Measurements from ENCODE around the gene NSFL1C. TPM values are rescaled to one million over a fixed set of nuclear protein-coding genes. Genes with fewer than 3 reads are reported as not detected.

Gene NSFL1C
- total and polyA plus RNA-seq, 9 of the 15 experiments (the other 6 are each of a cell fraction or from before 2014, with no cell fraction given): 20.8 to 119 (median 47.0) TPM

GRCh38 chr20:1469925-1470571 is 3.4 kb upstream of the NSFL1C start (continued):
- TF ChIP-seq, protein P1, sequence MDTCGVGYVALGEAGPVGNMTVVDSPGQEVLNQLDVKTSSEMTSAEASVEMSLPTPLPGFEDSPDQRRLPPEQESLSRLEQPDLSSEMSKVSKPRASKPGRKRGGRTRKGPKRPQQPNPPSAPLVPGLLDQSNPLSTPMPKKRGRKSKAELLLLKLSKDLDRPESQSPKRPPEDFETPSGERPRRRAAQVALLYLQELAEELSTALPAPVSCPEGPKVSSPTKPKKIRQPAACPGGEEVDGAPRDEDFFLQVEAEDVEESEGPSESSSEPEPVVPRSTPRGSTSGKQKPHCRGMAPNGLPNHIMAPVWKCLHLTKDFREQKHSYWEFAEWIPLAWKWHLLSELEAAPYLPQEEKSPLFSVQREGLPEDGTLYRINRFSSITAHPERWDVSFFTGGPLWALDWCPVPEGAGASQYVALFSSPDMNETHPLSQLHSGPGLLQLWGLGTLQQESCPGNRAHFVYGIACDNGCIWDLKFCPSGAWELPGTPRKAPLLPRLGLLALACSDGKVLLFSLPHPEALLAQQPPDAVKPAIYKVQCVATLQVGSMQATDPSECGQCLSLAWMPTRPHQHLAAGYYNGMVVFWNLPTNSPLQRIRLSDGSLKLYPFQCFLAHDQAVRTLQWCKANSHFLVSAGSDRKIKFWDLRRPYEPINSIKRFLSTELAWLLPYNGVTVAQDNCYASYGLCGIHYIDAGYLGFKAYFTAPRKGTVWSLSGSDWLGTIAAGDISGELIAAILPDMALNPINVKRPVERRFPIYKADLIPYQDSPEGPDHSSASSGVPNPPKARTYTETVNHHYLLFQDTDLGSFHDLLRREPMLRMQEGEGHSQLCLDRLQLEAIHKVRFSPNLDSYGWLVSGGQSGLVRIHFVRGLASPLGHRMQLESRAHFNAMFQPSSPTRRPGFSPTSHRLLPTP (IDR thresholded peaks at IDR 0.05; ENCODE audit: borderline replicate concordance, extremely low read depth, insufficient read length): no peak
- TF ChIP-seq U2AF2 (optimal IDR thresholded peaks at IDR 0.05; ENCODE audit: low read depth, low read length) (no peak), ATF1 (CRISPR knock-in tag; IDR thresholded peaks at IDR 0.05) (no peak), ATF1 (tag; IDR thresholded peaks at IDR 0.05) (no peak), ZNF717 (CRISPR knock-in tag; IDR thresholded peaks at IDR 0.05) (no peak), HMBOX1 (IDR thresholded peaks at IDR 0.05) (peak; percentile 59; the same call in 1 of the 2 replicates), EP400 (IDR thresholded peaks at IDR 0.05) (peak; percentile 21; the same call in 1 of the 2 replicates), ZNF175 (CRISPR knock-in tag; IDR thresholded peaks at IDR 0.05; ENCODE audit: low read depth) (no peak), RAD21 (CRISPR knock-in tag; conservative IDR thresholded peaks at IDR 0.05 in 1 of 2, IDR thresholded peaks at IDR 0.05 in 1 of 2) (peak; percentile 76 to 82), SREBF2 (CRISPR knock-in tag; IDR thresholded peaks at IDR 0.05) (no peak), CSDE1 (IDR thresholded peaks at IDR 0.05) (no peak)
- TF ChIP-seq, protein P2, sequence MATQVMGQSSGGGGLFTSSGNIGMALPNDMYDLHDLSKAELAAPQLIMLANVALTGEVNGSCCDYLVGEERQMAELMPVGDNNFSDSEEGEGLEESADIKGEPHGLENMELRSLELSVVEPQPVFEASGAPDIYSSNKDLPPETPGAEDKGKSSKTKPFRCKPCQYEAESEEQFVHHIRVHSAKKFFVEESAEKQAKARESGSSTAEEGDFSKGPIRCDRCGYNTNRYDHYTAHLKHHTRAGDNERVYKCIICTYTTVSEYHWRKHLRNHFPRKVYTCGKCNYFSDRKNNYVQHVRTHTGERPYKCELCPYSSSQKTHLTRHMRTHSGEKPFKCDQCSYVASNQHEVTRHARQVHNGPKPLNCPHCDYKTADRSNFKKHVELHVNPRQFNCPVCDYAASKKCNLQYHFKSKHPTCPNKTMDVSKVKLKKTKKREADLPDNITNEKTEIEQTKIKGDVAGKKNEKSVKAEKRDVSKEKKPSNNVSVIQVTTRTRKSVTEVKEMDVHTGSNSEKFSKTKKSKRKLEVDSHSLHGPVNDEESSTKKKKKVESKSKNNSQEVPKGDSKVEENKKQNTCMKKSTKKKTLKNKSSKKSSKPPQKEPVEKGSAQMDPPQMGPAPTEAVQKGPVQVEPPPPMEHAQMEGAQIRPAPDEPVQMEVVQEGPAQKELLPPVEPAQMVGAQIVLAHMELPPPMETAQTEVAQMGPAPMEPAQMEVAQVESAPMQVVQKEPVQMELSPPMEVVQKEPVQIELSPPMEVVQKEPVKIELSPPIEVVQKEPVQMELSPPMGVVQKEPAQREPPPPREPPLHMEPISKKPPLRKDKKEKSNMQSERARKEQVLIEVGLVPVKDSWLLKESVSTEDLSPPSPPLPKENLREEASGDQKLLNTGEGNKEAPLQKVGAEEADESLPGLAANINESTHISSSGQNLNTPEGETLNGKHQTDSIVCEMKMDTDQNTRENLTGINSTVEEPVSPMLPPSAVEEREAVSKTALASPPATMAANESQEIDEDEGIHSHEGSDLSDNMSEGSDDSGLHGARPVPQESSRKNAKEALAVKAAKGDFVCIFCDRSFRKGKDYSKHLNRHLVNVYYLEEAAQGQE (IDR thresholded peaks at IDR 0.05; ENCODE audit: borderline replicate concordance): peak; percentile 57
- TF ChIP-seq, protein P2 (CRISPR knock-in tag; IDR thresholded peaks at IDR 0.05; ENCODE audit: low read depth): no peak
- TF ChIP-seq, protein P3, sequence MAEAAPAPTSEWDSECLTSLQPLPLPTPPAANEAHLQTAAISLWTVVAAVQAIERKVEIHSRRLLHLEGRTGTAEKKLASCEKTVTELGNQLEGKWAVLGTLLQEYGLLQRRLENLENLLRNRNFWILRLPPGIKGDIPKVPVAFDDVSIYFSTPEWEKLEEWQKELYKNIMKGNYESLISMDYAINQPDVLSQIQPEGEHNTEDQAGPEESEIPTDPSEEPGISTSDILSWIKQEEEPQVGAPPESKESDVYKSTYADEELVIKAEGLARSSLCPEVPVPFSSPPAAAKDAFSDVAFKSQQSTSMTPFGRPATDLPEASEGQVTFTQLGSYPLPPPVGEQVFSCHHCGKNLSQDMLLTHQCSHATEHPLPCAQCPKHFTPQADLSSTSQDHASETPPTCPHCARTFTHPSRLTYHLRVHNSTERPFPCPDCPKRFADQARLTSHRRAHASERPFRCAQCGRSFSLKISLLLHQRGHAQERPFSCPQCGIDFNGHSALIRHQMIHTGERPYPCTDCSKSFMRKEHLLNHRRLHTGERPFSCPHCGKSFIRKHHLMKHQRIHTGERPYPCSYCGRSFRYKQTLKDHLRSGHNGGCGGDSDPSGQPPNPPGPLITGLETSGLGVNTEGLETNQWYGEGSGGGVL (CRISPR knock-in tag; IDR thresholded peaks at IDR 0.05): no peak
